ENCODE data around the gene CDKN2B. TPM values are rescaled to one million over a fixed set of nuclear protein-coding genes. Genes with fewer than 3 reads are reported as not detected.

The CDKN2B gene
- total RNA-seq, 4 donors from 2014 or later = 36.8 to 430 (median 265) TPM

DNA sequence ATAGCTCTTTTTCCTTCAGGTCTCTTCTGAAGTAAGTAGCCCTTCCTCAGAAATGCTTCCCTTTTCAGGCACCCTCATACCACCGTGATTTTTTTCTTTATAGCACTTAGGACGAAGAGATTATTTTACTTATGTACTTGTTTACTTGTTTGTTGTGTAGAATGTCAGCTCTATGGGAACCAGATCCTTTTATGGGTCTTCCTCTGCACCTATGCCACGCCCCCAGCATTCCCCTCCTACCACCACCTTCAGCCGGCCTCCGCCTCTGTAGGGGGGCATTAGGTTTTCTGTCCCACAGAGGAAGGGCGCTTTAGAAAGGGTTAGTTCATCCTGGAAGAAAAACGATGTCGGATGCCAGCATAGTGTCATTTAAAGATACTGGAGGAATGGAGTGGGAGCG lies 12.7 kb downstream of the CDKN2B start:
- H3K4me1 ChIP-seq = peaks cover 0 to 22% (median 12%) of the 10 kb centered on the region in 4 donors
- H3K9me3 ChIP-seq = no peaks in the 10 kb centered on the region
- H3K4me3 ChIP-seq = no peak overlapping the region
- TF ChIP-seq, protein P1, sequence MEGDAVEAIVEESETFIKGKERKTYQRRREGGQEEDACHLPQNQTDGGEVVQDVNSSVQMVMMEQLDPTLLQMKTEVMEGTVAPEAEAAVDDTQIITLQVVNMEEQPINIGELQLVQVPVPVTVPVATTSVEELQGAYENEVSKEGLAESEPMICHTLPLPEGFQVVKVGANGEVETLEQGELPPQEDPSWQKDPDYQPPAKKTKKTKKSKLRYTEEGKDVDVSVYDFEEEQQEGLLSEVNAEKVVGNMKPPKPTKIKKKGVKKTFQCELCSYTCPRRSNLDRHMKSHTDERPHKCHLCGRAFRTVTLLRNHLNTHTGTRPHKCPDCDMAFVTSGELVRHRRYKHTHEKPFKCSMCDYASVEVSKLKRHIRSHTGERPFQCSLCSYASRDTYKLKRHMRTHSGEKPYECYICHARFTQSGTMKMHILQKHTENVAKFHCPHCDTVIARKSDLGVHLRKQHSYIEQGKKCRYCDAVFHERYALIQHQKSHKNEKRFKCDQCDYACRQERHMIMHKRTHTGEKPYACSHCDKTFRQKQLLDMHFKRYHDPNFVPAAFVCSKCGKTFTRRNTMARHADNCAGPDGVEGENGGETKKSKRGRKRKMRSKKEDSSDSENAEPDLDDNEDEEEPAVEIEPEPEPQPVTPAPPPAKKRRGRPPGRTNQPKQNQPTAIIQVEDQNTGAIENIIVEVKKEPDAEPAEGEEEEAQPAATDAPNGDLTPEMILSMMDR (IDR thresholded peaks at IDR 0.05) = no peak
- no peak for TF ChIP-seq POLR2AphosphoS5 (IDR thresholded peaks at IDR 0.05)
- intact Hi-C loops (cut with DNase I; ENCODE audit: low total_unique reads) (no loop called here), in situ Hi-C loops (cut with MboI; ENCODE audit: low pct_ligation_motif_present in 1 of 4, low pct_unique_long_range_greater_than_20kb in 1 of 4, low sequenced_read_pairs in 3 of 4) (loop anchor here in 2 of 4 donors (25.0 kb wide), 1 partner anchor 241 kb away; no protein-coding TSS in a partner anchor)
- peaks cover 46% of the 10 kb centered on the region for H3K27me3 ChIP-seq
- no peaks in the 10 kb centered on the region for H3K36me3 ChIP-seq
- H3K27ac ChIP-seq = no peak overlapping the region
- WGBS, 2 donors (ENCODE audit: low coverage in 1 of 2) = 68 to 73% methylated on average over 7 to 9 of the region's 9 CpGs
- no peak for DNase-seq

- in situ Hi-C loops (cut with MboI; ENCODE audit: low pct_ligation_motif_present in 1 of 4, low pct_unique_long_range_greater_than_20kb in 1 of 4, low sequenced_read_pairs in 3 of 4) (loop anchor here in 2 of 4 donors (25.0 kb wide), 1 partner anchor 241 kb away; no protein-coding TSS in a partner anchor), intact Hi-C loops (cut with DNase I; ENCODE audit: low total_unique reads) (no loop called here)
- Histone ChIP-seq H3K9me3 (no peaks in the 10 kb centered on the region), H3K4me1 (peaks cover 0 to 22% (median 12%) of the 10 kb centered on the region in 4 donors), H3K27ac (peak overlapping the region; percentile 84 to 89 (median 86)), H3K27me3 (peaks cover 46% of the 10 kb centered on the region), H3K36me3 (no peaks in the 10 kb centered on the region), H3K4me3 (peak overlapping the region; percentile 65 to 87 (median 77))
- 22 to 100% methylated on average over 1 to 53 of the region's 54 CpGs for WGBS, 2 donors (ENCODE audit: low coverage in 1 of 2)
- peak; percentile 45 for DNase-seq
- TF ChIP-seq POLR2A (IDR thresholded peaks at IDR 0.05) = no peak
- TF ChIP-seq, protein P1 (IDR thresholded peaks at IDR 0.05) = peak in 2 of 5 experiments; percentile 20 to 23
Observed at GRCh38 chr9:21995666-21996398, 13.3 kb downstream of the CDKN2B start.

DNA sequence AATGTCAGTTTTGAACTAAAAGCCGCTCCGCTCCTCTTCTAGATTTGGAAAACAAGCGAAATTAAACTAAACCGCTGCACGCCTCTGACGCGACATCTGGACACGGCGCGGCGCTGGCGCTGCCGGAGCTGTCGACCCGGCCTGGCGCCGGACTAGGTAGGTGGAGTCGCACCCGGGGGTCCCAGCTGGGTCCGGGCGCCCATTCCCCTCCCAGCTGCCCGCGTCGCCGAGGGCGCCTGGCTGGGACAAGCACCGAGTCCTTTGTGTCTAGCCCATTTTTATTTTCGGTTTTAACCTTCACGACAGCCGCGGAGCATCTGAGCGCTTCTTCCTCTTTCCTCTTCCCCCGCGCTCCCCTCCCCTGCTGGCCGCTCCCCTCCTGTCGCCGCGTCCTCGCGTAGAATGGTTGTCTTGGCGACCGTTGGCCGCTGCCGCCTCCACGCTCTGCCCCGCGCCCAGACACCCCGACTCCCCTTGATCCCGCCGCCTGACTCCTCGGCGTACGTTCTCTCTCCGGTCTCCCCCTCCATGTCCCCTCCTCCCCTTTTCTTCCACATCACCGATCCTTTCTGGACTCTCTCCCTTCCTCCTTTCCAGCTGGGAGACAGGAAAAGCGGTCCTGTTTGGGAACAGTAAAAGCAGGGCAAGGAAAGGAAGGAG lies 14.0 kb downstream of the CDKN2B start:
- Histone ChIP-seq H3K4me3 (peak overlapping the region; percentile 65 to 87 (median 77)), H3K27ac (peak overlapping the region; percentile 84 to 89 (median 86)), H3K4me1 (peaks cover 0 to 22% (median 12%) of the 10 kb centered on the region in 4 donors), H3K27me3 (peaks cover 49% of the 10 kb centered on the region), H3K9me3 (no peaks in the 10 kb centered on the region), H3K36me3 (no peaks in the 10 kb centered on the region)
- intact Hi-C loops (cut with DNase I; ENCODE audit: low total_unique reads) (no loop called here), in situ Hi-C loops (cut with MboI; ENCODE audit: low pct_ligation_motif_present in 1 of 4, low pct_unique_long_range_greater_than_20kb in 1 of 4, low sequenced_read_pairs in 3 of 4) (loop anchor here in 2 of 4 donors (25.0 kb wide), 1 partner anchor 242 kb away; no protein-coding TSS in a partner anchor)
- DNase-seq = peak; percentile 87
- TF ChIP-seq POLR2A (IDR thresholded peaks at IDR 0.05) = peak; percentile 45
- TF ChIP-seq POLR2AphosphoS5 (IDR thresholded peaks at IDR 0.05) = peak in 2 of 3 donors; percentile 23 to 37
- TF ChIP-seq, protein P1 (IDR thresholded peaks at IDR 0.05) = peak in 1 of 5 experiments; percentile 2
- no peak for TF ChIP-seq EP300 (IDR thresholded peaks at IDR 0.05; ENCODE audit: low read depth)
- WGBS, 2 donors (ENCODE audit: low coverage in 1 of 2) = 0 to 1% methylated on average over 21 to 53 of the region's 56 CpGs

- intact Hi-C loops (cut with DNase I; ENCODE audit: low total_unique reads) = no loop called here
- WGBS, 2 donors (ENCODE audit: low coverage in 1 of 2) = 0% methylated on average over 4 to 36 of the region's 43 CpGs
- peak; percentile 49 for DNase-seq
Observed at GRCh38 chr9:21994556-21995005, 14.5 kb downstream of the CDKN2B start, which contains the start of gene CDKN2B-AS1. Gene CDKN2B-AS1, plus strand, starts transcription at chr9:21994791.

More at GRCh38 chr9:21994556-21995005, 14.5 kb downstream of the CDKN2B start, which contains the start of gene CDKN2B-AS1:
- Histone ChIP-seq H3K27me3 (peaks cover 50% of the 10 kb centered on the region), H3K9me3 (no peaks in the 10 kb centered on the region), H3K27ac (peak within 1 kb of the TSS; percentile 84 to 89 (median 86)), H3K4me3 (peak within 1 kb of the TSS; percentile 65 to 87 (median 77)), H3K4me1 (peaks cover 0 to 22% (median 12%) of the 10 kb centered on the region in 4 donors), H3K36me3 (no peaks in the 10 kb centered on the region)
- in situ Hi-C loops (cut with MboI; ENCODE audit: low pct_ligation_motif_present in 1 of 4, low pct_unique_long_range_greater_than_20kb in 1 of 4, low sequenced_read_pairs in 3 of 4) = loop anchor here in 2 of 4 donors (25.0 kb wide), 1 partner anchor 243 kb away; no protein-coding TSS in a partner anchor
- no peak for TF ChIP-seq EP300 (IDR thresholded peaks at IDR 0.05; ENCODE audit: low read depth)
- TF ChIP-seq, protein P1 (IDR thresholded peaks at IDR 0.05) = no peak
- no peak for TF ChIP-seq POLR2A (IDR thresholded peaks at IDR 0.05)
- TF ChIP-seq POLR2AphosphoS5 (IDR thresholded peaks at IDR 0.05) = no peak

Measured in transverse colon (tissue), 4 donors.